Activated CD4-positive, alpha-beta T cell treated with anti-CD3 and anti-CD28 coated beads, Interleukin-2, Interleukin-6, amounts not matched to agents 100 ng/mL and 50 ng/mL, durations not matched to agents 16 hours and 8 hours (primary cell): ENCODE data around the gene SDK1.

Source experiments
- DNase-seq: peaks from one replicate; pipeline ENCODE4 v3.0.0-alpha.2; 2020

The SDK1 gene

GRCh38 chr7:4000934-4001333, 699.9 kb downstream of the SDK1 start:
- DNase-seq, result no peak

- no peak for DNase-seq
Observed at GRCh38 chr7:4001742-4002141, 700.7 kb downstream of the SDK1 start.

- no peak for DNase-seq
Observed at GRCh38 chr7:4003503-4003902, 702.5 kb downstream of the SDK1 start.

- DNase-seq, result no peak
Observed at GRCh38 chr7:4006687-4007086, 705.6 kb downstream of the SDK1 start.

GRCh38 chr7:4009211-4010060, 708.4 kb downstream of the SDK1 start:
- no peak for DNase-seq

- DNase-seq, result no peak
Observed at GRCh38 chr7:4010061-4010605, 709.1 kb downstream of the SDK1 start.

GRCh38 chr7:4010923-4011656, 710.0 kb downstream of the SDK1 start:
- DNase-seq, result no peak

GRCh38 chr7:4013793-4014192, 712.7 kb downstream of the SDK1 start:
- no peak for DNase-seq

- DNase-seq, result no peak
Observed at GRCh38 chr7:4014346-4015050, 713.4 kb downstream of the SDK1 start.

GRCh38 chr7:4015371-4015770, 714.3 kb downstream of the SDK1 start:
- DNase-seq, result no peak

- DNase-seq, result no peak
Observed at GRCh38 chr7:4015996-4016395, 714.9 kb downstream of the SDK1 start.

GRCh38 chr7:4017081-4017480, 716.0 kb downstream of the SDK1 start:
- no peak for DNase-seq

- DNase-seq, result no peak
Observed at GRCh38 chr7:4017785-4018184, 716.7 kb downstream of the SDK1 start.

GRCh38 chr7:4018601-4019316, 717.7 kb downstream of the SDK1 start:
- no peak for DNase-seq

GRCh38 chr7:4020086-4020485, 719.0 kb downstream of the SDK1 start:
- DNase-seq, result no peak

GRCh38 chr7:4021413-4021812, 720.4 kb downstream of the SDK1 start:
- no peak for DNase-seq

- DNase-seq, result no peak
Observed at GRCh38 chr7:4022265-4022664, 721.2 kb downstream of the SDK1 start.

GRCh38 chr7:4023502-4023901, 722.5 kb downstream of the SDK1 start:
- DNase-seq, result no peak

GRCh38 chr7:4024133-4024532, 723.1 kb downstream of the SDK1 start:
- no peak for DNase-seq

GRCh38 chr7:4024806-4025205, 723.8 kb downstream of the SDK1 start:
- DNase-seq, result no peak

- DNase-seq, result no peak
Observed at GRCh38 chr7:4025210-4025609, 724.2 kb downstream of the SDK1 start.
